K562 (cell line): Measurements from ENCODE around the gene GGA2.

Experiments used
- CHD2 ChIP-seq: IDR thresholded peaks from 2 replicates; pipeline ENCODE4 v1.6.1; 2011; ENCODE audit warnings: low read depth, low read length
- CTCF ChIP-seq, 3 experiments: IDR thresholded peaks in 2 of 3; conservative IDR thresholded peaks in 1 of 3; 2 replicates each; pipeline ENCODE4 v1.5.1; 2011 to 2012; ENCODE audit warnings: low read length in 3 of 3, mild to moderate bottlenecking in 3 of 3, control low read depth in 2 of 3, improper control_type of control experiment in 1 of 3, inconsistent platforms in 1 of 3, low read depth in 1 of 3, mixed read lengths in 1 of 3, moderate library complexity in 1 of 3; ENCODE audit not compliant: insufficient read depth in 2 of 3
- E2F4 ChIP-seq: sonication (generic); formaldehyde crosslinking; IDR thresholded peaks from 2 replicates; pipeline ENCODE4 v1.8.0; 2022; ENCODE audit warnings: mild to moderate bottlenecking, low read depth, missing genetic modification reagents
- FOS ChIP-seq: IDR thresholded peaks from 3 replicates; pipeline ENCODE4 v1.6.1; 2011; ENCODE audit not compliant: insufficient read length; ENCODE audit errors: extremely low read depth
- MEF2D ChIP-seq: conservative IDR thresholded peaks from 2 replicates; pipeline ENCODE4 v1.6.1; 2016; ENCODE audit warnings: low read depth, missing genetic modification characterization, missing compliant biosample characterization
- NFIC ChIP-seq: fragments of 450-650 bp; IDR thresholded peaks from 2 replicates; pipeline ENCODE4 v1.6.1; 2017; ENCODE audit warnings: mild to moderate bottlenecking, inconsistent platforms
- POLR2A ChIP-seq: fragments of 450-650 bp; conservative IDR thresholded peaks from 2 replicates; pipeline ENCODE4 v1.6.1; 2016
- POLR2AphosphoS5 ChIP-seq: IDR thresholded peaks from 2 replicates; pipeline ENCODE4 v1.6.1; 2011; ENCODE audit warnings: mild to moderate bottlenecking, low read depth, low read length, moderate library complexity; ENCODE audit not compliant: control insufficient read depth, insufficient read depth
- ZNF407 ChIP-seq: fragments of 450-650 bp; IDR thresholded peaks from 2 replicates; pipeline ENCODE4 v1.6.1; 2016; ENCODE audit warnings: low read depth

- TF ChIP-seq MEF2D (tag): no peak
- TF ChIP-seq CHD2: no peak
- TF ChIP-seq POLR2AphosphoS5: no peak
- no peak for TF ChIP-seq E2F4 (CRISPR knock-in tag)
- no peak for TF ChIP-seq NFIC
- no peak for TF ChIP-seq ZNF407
- TF ChIP-seq POLR2A: no peak
- TF ChIP-seq FOS: no peak
- TF ChIP-seq CTCF (IDR thresholded peaks at IDR 0.05 in 2 of 3, conservative IDR thresholded peaks at IDR 0.05 in 1 of 3; ENCODE audit: insufficient read depth in 2 of 3, low read depth in 1 of 3, low read length in 3 of 3): no peak
Measured at GRCh38 chr16:23501291-23501690, 9.0 kb downstream of the GGA2 start.
